ENCODE data around the gene TRIM17. TPM values are rescaled to one million over a fixed set of nuclear protein-coding genes. Genes with fewer than 3 reads are reported as not detected.

The TRIM17 gene
- polyA plus RNA-seq, 1 donor (not counting 4 experiments of a cell fraction or from before 2014, with no cell fraction given) = 0.24 TPM

DNA sequence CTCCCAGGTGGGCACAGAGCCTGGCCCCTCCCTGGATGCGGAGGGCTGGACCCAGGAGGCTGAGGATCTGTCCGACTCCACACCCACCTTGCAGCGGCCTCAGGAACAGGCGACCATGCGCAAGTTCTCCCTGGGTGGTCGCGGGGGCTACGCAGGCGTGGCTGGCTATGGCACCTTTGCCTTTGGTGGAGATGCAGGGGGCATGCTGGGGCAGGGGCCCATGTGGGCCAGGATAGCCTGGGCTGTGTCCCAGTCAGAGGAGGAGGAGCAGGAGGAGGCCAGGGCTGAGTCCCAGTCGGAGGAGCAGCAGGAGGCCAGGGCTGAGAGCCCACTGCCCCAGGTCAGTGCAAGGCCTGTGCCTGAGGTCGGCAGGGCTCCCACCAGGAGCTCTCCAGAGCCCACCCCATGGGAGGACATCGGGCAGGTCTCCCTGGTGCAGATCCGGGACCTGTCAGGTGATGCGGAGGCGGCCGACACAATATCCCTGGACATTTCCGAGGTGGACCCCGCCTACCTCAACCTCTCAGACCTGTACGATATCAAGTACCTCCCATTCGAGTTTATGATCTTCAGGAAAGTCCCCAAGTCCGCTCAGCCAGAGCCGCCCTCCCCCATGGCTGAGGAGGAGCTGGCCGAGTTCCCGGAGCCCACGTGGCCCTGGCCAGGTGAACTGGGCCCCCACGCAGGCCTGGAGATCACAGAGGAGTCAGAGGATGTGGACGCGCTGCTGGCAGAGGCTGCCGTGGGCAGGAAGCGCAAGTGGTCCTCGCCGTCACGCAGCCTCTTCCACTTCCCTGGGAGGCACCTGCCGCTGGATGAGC, 44.3 kb downstream of the TRIM17 start:
- Histone ChIP-seq H3K9me3 (ENCODE audit: control insufficient read depth, low read depth, low read length) (no peaks in the 10 kb centered on the region), H3K27me3 (ENCODE audit: control insufficient read depth, extremely low read depth, insufficient read depth, low read length) (peaks cover 26% of the 10 kb centered on the region), H3K36me3 (ENCODE audit: control insufficient read depth in 2 of 2, extremely low read depth in 1 of 2, insufficient read depth in 2 of 2, low read length in 2 of 2) (no peaks in the 10 kb centered on the region), H3K4me3 (ENCODE audit: control insufficient read depth in 2 of 3, extremely low read depth in 1 of 3, insufficient read depth in 2 of 3, low read depth in 1 of 3, low read length in 3 of 3) (no peak overlapping the region), H3K4me2 (ENCODE audit: control insufficient read depth, extremely low read depth, insufficient read depth, low read depth, low read length) (no peak overlapping the region), H3K9me1 (ENCODE audit: control insufficient read depth, extremely low read depth, insufficient read depth, low read length) (no peaks in the 10 kb centered on the region), H3K9ac (ENCODE audit: control insufficient read depth, extremely low read depth, insufficient read depth, low read length) (no peak overlapping the region), H2AFZ (ENCODE audit: control insufficient read depth, low read length) (no peak overlapping the region), H3K4me1 (ENCODE audit: control insufficient read depth, extremely low read depth, insufficient read depth, low read length) (no peaks in the 10 kb centered on the region), H3K79me2 (ENCODE audit: control insufficient read depth, insufficient read depth, low read length) (no peaks in the 10 kb centered on the region), H3K27ac (ENCODE audit: control insufficient read depth, insufficient read depth, low read length) (no peak overlapping the region), H4K20me1 (ENCODE audit: control insufficient read depth, extremely low read depth, insufficient read depth, low read length) (peaks cover 2% of the 10 kb centered on the region)
- DNase-seq (ENCODE audit: low read depth, low spot score) = no peak
- dilution Hi-C loops (cut with MboI; ENCODE audit: extremely low pct_ligation_motif_present, low sequenced_read_pairs) = no loop called here
- TF ChIP-seq EZH2 (IDR thresholded peaks at IDR 0.05; ENCODE audit: low read length) = no peak
- TF ChIP-seq, protein P1, sequence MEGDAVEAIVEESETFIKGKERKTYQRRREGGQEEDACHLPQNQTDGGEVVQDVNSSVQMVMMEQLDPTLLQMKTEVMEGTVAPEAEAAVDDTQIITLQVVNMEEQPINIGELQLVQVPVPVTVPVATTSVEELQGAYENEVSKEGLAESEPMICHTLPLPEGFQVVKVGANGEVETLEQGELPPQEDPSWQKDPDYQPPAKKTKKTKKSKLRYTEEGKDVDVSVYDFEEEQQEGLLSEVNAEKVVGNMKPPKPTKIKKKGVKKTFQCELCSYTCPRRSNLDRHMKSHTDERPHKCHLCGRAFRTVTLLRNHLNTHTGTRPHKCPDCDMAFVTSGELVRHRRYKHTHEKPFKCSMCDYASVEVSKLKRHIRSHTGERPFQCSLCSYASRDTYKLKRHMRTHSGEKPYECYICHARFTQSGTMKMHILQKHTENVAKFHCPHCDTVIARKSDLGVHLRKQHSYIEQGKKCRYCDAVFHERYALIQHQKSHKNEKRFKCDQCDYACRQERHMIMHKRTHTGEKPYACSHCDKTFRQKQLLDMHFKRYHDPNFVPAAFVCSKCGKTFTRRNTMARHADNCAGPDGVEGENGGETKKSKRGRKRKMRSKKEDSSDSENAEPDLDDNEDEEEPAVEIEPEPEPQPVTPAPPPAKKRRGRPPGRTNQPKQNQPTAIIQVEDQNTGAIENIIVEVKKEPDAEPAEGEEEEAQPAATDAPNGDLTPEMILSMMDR (optimal IDR thresholded peaks at IDR 0.05 in 1 of 3, IDR thresholded peaks at IDR 0.05 in 1 of 3, conservative IDR thresholded peaks at IDR 0.05 in 1 of 3; ENCODE audit: extremely low read depth in 1 of 3, insufficient read depth in 2 of 3, low read length in 3 of 3) = no peak
- FAIRE-seq = no peak

DNA sequence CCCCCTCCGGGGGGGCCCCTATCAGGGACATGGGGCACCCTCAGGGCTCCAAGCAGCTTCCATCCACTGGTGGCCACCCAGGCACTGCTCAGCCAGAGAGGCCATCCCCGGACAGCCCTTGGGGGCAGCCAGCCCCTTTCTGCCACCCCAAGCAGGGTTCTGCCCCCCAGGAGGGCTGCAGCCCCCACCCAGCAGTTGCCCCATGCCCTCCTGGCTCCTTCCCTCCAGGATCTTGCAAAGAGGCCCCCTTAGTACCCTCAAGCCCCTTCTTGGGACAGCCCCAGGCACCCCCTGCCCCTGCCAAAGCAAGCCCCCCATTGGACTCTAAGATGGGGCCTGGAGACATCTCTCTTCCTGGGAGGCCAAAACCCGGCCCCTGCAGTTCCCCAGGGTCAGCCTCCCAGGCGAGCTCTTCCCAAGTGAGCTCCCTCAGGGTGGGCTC, 44.9 kb downstream of the TRIM17 start:
- Histone ChIP-seq H3K4me3 (ENCODE audit: control insufficient read depth in 2 of 3, extremely low read depth in 1 of 3, insufficient read depth in 2 of 3, low read depth in 1 of 3, low read length in 3 of 3) (no peak overlapping the region), H3K4me1 (ENCODE audit: control insufficient read depth, extremely low read depth, insufficient read depth, low read length) (no peaks in the 10 kb centered on the region), H3K36me3 (ENCODE audit: control insufficient read depth in 2 of 2, extremely low read depth in 1 of 2, insufficient read depth in 2 of 2, low read length in 2 of 2) (no peaks in the 10 kb centered on the region), H3K9me3 (ENCODE audit: control insufficient read depth, low read depth, low read length) (no peaks in the 10 kb centered on the region), H3K79me2 (ENCODE audit: control insufficient read depth, insufficient read depth, low read length) (no peaks in the 10 kb centered on the region), H3K9ac (ENCODE audit: control insufficient read depth, extremely low read depth, insufficient read depth, low read length) (no peak overlapping the region), H2AFZ (ENCODE audit: control insufficient read depth, low read length) (no peak overlapping the region), H4K20me1 (ENCODE audit: control insufficient read depth, extremely low read depth, insufficient read depth, low read length) (peaks cover 2% of the 10 kb centered on the region), H3K4me2 (ENCODE audit: control insufficient read depth, extremely low read depth, insufficient read depth, low read depth, low read length) (no peak overlapping the region), H3K27me3 (ENCODE audit: control insufficient read depth, extremely low read depth, insufficient read depth, low read length) (peaks cover 26% of the 10 kb centered on the region), H3K9me1 (ENCODE audit: control insufficient read depth, extremely low read depth, insufficient read depth, low read length) (no peaks in the 10 kb centered on the region), H3K27ac (ENCODE audit: control insufficient read depth, insufficient read depth, low read length) (no peak overlapping the region)
- no peak for TF ChIP-seq EZH2 (IDR thresholded peaks at IDR 0.05; ENCODE audit: low read length)
- TF ChIP-seq, protein P1 (optimal IDR thresholded peaks at IDR 0.05 in 1 of 3, IDR thresholded peaks at IDR 0.05 in 1 of 3, conservative IDR thresholded peaks at IDR 0.05 in 1 of 3; ENCODE audit: extremely low read depth in 1 of 3, insufficient read depth in 2 of 3, low read length in 3 of 3) = no peak
- DNase-seq (ENCODE audit: low read depth, low spot score) = no peak
- dilution Hi-C loops (cut with MboI; ENCODE audit: extremely low pct_ligation_motif_present, low sequenced_read_pairs) = no loop called here
- FAIRE-seq = no peak
